K562 (cell line): Measurements from ENCODE around the gene ZDHHC14. TPM values are rescaled to one million over a fixed set of nuclear protein-coding genes. Genes with fewer than 3 reads are reported as not detected.

Source experiments
- ADNP ChIP-seq: fragments of 200-800 bp; sonication (Bioruptor generic); IDR thresholded peaks from 2 replicates; pipeline ENCODE4 v1.6.1; 2016; ENCODE audit warnings: missing genetic modification characterization, missing compliant biosample characterization
- E2F1 ChIP-seq: sonication (generic); formaldehyde crosslinking; IDR thresholded peaks from 2 replicates; pipeline ENCODE4 v1.8.1; 2023; ENCODE audit warnings: mild to moderate bottlenecking, missing genetic modification reagents, moderate library complexity
- HMG20A ChIP-seq: fragments of 450-650 bp; formaldehyde crosslinking; conservative IDR thresholded peaks from 2 replicates; pipeline ENCODE4 v1.4.0; 2020; ENCODE audit warnings: mild to moderate bottlenecking, mixed read lengths
- HNRNPLL ChIP-seq: fragments of 200-400 bp; formaldehyde crosslinking; IDR thresholded peaks from 2 replicates; pipeline ENCODE4 v1.6.1; 2017; ENCODE audit warnings: low read length, low read depth, mild to moderate bottlenecking; ENCODE audit not compliant: poor library complexity, severe bottlenecking
- PHF20 ChIP-seq: fragments of 450-650 bp; IDR thresholded peaks from 2 replicates; pipeline ENCODE4 v1.6.1; 2018; ENCODE audit not compliant: partially characterized antibody
- PHF21A ChIP-seq: fragments of 450-650 bp; IDR thresholded peaks from 2 replicates; pipeline ENCODE4 v1.6.1; 2017; ENCODE audit warnings: low read depth, borderline replicate concordance
- ZNF175 ChIP-seq: fragments of 200-800 bp; sonication (Bioruptor generic); IDR thresholded peaks from 2 replicates; pipeline ENCODE4 v1.6.1; 2016; ENCODE audit warnings: low read depth, mild to moderate bottlenecking, missing genetic modification characterization, missing compliant biosample characterization
- ZNF79 ChIP-seq: fragments of 250-450 bp; sonication (Bioruptor Pico); IDR thresholded peaks from 2 replicates; pipeline ENCODE4 v1.4.0; 2020; ENCODE audit warnings: low read depth, mild to moderate bottlenecking, moderate library complexity
- polyA plus RNA-seq, 8 experiments: library from polyadenylated mRNA; depleted of rRNA in 4 of 8; stranded (reverse) in 5 of 8; unstranded in 3 of 8; fragments of >200 nt; fragmentation: Nextera tagmentation in 2 of 8; fragmentation: Illumina TruSeq in 1 of 8; extraction: Ambion mirVana in 2 of 8; extraction: Trizol in 1 of 8; gene quantifications; 2 replicates each; pipeline versions ENCODE4 v1.2.1 to v1.2.3, GENCODE V29; 2011 to 2014; ENCODE audit warnings: inconsistent platforms in 1 of 8, missing spikeins in 1 of 8
- total RNA-seq, 7 experiments: library from RNA; depleted of rRNA in 6 of 7; stranded (reverse); fragments of >200 nt in 6 of 7; fragmentation: Illumina TruSeq in 2 of 7; extraction: Trizol in 2 of 7; gene quantifications; 2 replicates each; pipeline versions ENCODE4 v1.2.1 to v1.2.3, GENCODE V29; 2011 to 2021; ENCODE audit warnings: low replicate concordance in 1 of 7
- TF ChIP-seq, protein P1 (sequence below), 2 experiments: fragments of 450-650 bp; formaldehyde crosslinking in 1 of 2; IDR thresholded peaks; 2 replicates each; pipeline versions ENCODE4 v1.4.0 to v1.6.1; 2014 to 2020; ENCODE audit warnings: mild to moderate bottlenecking in 2 of 2, borderline replicate concordance in 1 of 2, low read depth in 1 of 2
- TF ChIP-seq, protein P2 (sequence below): sonication (generic); formaldehyde crosslinking; IDR thresholded peaks from 2 replicates; pipeline ENCODE4 v1.8.1; 2022; ENCODE audit warnings: missing genetic modification reagents
- TF ChIP-seq, protein P3 (sequence below): fragments of 250-450 bp; sonication (Bioruptor Pico); IDR thresholded peaks from 2 replicates; pipeline ENCODE4 v1.6.1; 2021; ENCODE audit warnings: mild to moderate bottlenecking

ZDHHC14 gene
- total and polyA plus RNA-seq, 9 of the 15 experiments (the other 6 are each of a cell fraction or from before 2014, with no cell fraction given): 0.92 to 23.1 (median 13.8) TPM

- TF ChIP-seq HNRNPLL: no peak
- TF ChIP-seq ADNP (tag): no peak
- TF ChIP-seq, protein P1, sequence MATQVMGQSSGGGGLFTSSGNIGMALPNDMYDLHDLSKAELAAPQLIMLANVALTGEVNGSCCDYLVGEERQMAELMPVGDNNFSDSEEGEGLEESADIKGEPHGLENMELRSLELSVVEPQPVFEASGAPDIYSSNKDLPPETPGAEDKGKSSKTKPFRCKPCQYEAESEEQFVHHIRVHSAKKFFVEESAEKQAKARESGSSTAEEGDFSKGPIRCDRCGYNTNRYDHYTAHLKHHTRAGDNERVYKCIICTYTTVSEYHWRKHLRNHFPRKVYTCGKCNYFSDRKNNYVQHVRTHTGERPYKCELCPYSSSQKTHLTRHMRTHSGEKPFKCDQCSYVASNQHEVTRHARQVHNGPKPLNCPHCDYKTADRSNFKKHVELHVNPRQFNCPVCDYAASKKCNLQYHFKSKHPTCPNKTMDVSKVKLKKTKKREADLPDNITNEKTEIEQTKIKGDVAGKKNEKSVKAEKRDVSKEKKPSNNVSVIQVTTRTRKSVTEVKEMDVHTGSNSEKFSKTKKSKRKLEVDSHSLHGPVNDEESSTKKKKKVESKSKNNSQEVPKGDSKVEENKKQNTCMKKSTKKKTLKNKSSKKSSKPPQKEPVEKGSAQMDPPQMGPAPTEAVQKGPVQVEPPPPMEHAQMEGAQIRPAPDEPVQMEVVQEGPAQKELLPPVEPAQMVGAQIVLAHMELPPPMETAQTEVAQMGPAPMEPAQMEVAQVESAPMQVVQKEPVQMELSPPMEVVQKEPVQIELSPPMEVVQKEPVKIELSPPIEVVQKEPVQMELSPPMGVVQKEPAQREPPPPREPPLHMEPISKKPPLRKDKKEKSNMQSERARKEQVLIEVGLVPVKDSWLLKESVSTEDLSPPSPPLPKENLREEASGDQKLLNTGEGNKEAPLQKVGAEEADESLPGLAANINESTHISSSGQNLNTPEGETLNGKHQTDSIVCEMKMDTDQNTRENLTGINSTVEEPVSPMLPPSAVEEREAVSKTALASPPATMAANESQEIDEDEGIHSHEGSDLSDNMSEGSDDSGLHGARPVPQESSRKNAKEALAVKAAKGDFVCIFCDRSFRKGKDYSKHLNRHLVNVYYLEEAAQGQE (IDR thresholded peaks at IDR 0.05; ENCODE audit: borderline replicate concordance): no peak
- TF ChIP-seq, protein P1 (CRISPR knock-in tag; IDR thresholded peaks at IDR 0.05; ENCODE audit: low read depth): no peak
- no peak for TF ChIP-seq E2F1
- TF ChIP-seq, protein P2, sequence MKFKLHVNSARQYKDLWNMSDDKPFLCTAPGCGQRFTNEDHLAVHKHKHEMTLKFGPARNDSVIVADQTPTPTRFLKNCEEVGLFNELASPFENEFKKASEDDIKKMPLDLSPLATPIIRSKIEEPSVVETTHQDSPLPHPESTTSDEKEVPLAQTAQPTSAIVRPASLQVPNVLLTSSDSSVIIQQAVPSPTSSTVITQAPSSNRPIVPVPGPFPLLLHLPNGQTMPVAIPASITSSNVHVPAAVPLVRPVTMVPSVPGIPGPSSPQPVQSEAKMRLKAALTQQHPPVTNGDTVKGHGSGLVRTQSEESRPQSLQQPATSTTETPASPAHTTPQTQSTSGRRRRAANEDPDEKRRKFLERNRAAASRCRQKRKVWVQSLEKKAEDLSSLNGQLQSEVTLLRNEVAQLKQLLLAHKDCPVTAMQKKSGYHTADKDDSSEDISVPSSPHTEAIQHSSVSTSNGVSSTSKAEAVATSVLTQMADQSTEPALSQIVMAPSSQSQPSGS (CRISPR knock-in tag): no peak
- no peak for TF ChIP-seq ZNF79 (CRISPR knock-in tag)
- TF ChIP-seq PHF21A: no peak
- TF ChIP-seq, protein P3, sequence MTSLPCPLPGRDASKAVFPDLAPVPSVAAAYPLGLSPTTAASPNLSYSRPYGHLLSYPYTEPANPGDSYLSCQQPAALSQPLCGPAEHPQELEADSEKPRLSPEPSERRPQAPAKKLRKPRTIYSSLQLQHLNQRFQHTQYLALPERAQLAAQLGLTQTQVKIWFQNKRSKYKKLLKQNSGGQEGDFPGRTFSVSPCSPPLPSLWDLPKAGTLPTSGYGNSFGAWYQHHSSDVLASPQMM: no peak
- no peak for TF ChIP-seq HMG20A
- peak; percentile 82; the same call in 1 of the 2 replicates for TF ChIP-seq ZNF175 (CRISPR knock-in tag)
- no peak for TF ChIP-seq PHF20
Measured at GRCh38 chr6:157534134-157534871, 153.3 kb downstream of the ZDHHC14 start (continued).
